Measurements from ENCODE around the gene GPC6. TPM values are rescaled to one million over a fixed set of nuclear protein-coding genes. Genes with fewer than 3 reads are reported as not detected.

The GPC6 gene
- total and polyA plus RNA-seq, 2 donors (not counting 1 experiment from before 2014, with no cell fraction given): not detected

- CTCF ChIA-PET: no interaction called here
- no peak for DNase-seq
- H3K4me1 Mint-ChIP-seq: no peaks in the 10 kb centered on the region
- no peak overlapping the region for H3K4me2 ChIP-seq (replicated peaks; ENCODE audit: low read depth, low read length, poor library complexity, severe bottlenecking)
- no peak for ATAC-seq (ENCODE audit: low read depth)
- no peaks in the 10 kb centered on the region for H3K79me2 ChIP-seq (ENCODE audit: control insufficient read depth, insufficient read depth, low read length)
- H3K4me3 Mint-ChIP-seq: no peak overlapping the region
- H3K9me3 Mint-ChIP-seq (ENCODE audit: insufficient read depth): peaks cover 2% of the 10 kb centered on the region
- no peaks in the 10 kb centered on the region for H3K27me3 Mint-ChIP-seq
- H3K27ac Mint-ChIP-seq: no peak overlapping the region
- H3K9ac ChIP-seq (ENCODE audit: low read length): no peak overlapping the region
- H3K27me3 ChIP-seq (replicated peaks in 1 of 4; ENCODE audit: control extremely low read depth in 1 of 4, control insufficient read depth in 3 of 4, insufficient read depth in 4 of 4, low read length in 3 of 4): no peaks in the 10 kb centered on the region
- TF ChIP-seq EZH2 (IDR thresholded peaks at IDR 0.05; ENCODE audit: borderline replicate concordance, insufficient read depth, low read depth, low read length, poor library complexity, severe bottlenecking): no peak
- no peak for TF ChIP-seq CTCF (IDR thresholded peaks at IDR 0.05)
- no peaks in the 10 kb centered on the region for H4K20me1 ChIP-seq (ENCODE audit: control insufficient read depth, insufficient read depth, low read length, poor library complexity, severe bottlenecking)
- H3K9me3 ChIP-seq (ENCODE audit: control extremely low read depth in 1 of 3, control insufficient read depth in 2 of 3, insufficient read depth in 1 of 3, low read length in 2 of 3): no peaks in the 10 kb centered on the region
- WGBS (ENCODE audit: insufficient coverage): no CpG with 5 or more reads among the region's 1 CpG
- no peaks in the 10 kb centered on the region for H3K4me1 ChIP-seq (ENCODE audit: control insufficient read depth in 2 of 2, insufficient read depth in 2 of 2, low read length in 2 of 2)
- intact Hi-C loops (cut with micrococcal nuclease): no loop called here
- H2AFZ ChIP-seq (ENCODE audit: insufficient read depth, low read depth, low read length, poor library complexity, severe bottlenecking): no peak overlapping the region
- no peak overlapping the region for H3K4me3 ChIP-seq (ENCODE audit: control extremely low read depth in 1 of 5, extremely low read depth in 1 of 5, insufficient read depth in 1 of 5, low read depth in 2 of 5, low read length in 4 of 5)
- POLR2A ChIA-PET: no interaction called here
- H3K36me3 ChIP-seq (replicated peaks in 1 of 2; ENCODE audit: control extremely low read depth in 1 of 2, control insufficient read depth in 1 of 2, extremely low read depth in 1 of 2, insufficient read depth in 2 of 2, low read length in 1 of 2): no peaks in the 10 kb centered on the region
- H3K27ac ChIP-seq (ENCODE audit: low read length in 2 of 2): no peak overlapping the region
Measured at GRCh38 chr13:93925990-93926389, 699.4 kb downstream of the GPC6 start.

GRCh38 chr13:93926425-93926824 is 699.8 kb downstream of the GPC6 start:
- H3K27ac ChIP-seq (ENCODE audit: low read length in 2 of 2): no peak overlapping the region
- intact Hi-C loops (cut with micrococcal nuclease): no loop called here
- no peak overlapping the region for H3K4me2 ChIP-seq (replicated peaks; ENCODE audit: low read depth, low read length, poor library complexity, severe bottlenecking)
- no peak overlapping the region for H3K4me3 Mint-ChIP-seq
- no peak overlapping the region for H3K9ac ChIP-seq (ENCODE audit: low read length)
- no peaks in the 10 kb centered on the region for H3K9me3 ChIP-seq (ENCODE audit: control extremely low read depth in 1 of 3, control insufficient read depth in 2 of 3, insufficient read depth in 1 of 3, low read length in 2 of 3)
- H4K20me1 ChIP-seq (ENCODE audit: control insufficient read depth, insufficient read depth, low read length, poor library complexity, severe bottlenecking): no peaks in the 10 kb centered on the region
- no peaks in the 10 kb centered on the region for H3K36me3 ChIP-seq (replicated peaks in 1 of 2; ENCODE audit: control extremely low read depth in 1 of 2, control insufficient read depth in 1 of 2, extremely low read depth in 1 of 2, insufficient read depth in 2 of 2, low read length in 1 of 2)
- H3K27me3 Mint-ChIP-seq: no peaks in the 10 kb centered on the region
- peaks cover 2% of the 10 kb centered on the region for H3K9me3 Mint-ChIP-seq (ENCODE audit: insufficient read depth)
- H2AFZ ChIP-seq (ENCODE audit: insufficient read depth, low read depth, low read length, poor library complexity, severe bottlenecking): no peak overlapping the region
- H3K4me3 ChIP-seq (ENCODE audit: control extremely low read depth in 1 of 5, extremely low read depth in 1 of 5, insufficient read depth in 1 of 5, low read depth in 2 of 5, low read length in 4 of 5): no peak overlapping the region
- no peaks in the 10 kb centered on the region for H3K27me3 ChIP-seq (replicated peaks in 1 of 4; ENCODE audit: control extremely low read depth in 1 of 4, control insufficient read depth in 3 of 4, insufficient read depth in 4 of 4, low read length in 3 of 4)
- no peaks in the 10 kb centered on the region for H3K4me1 Mint-ChIP-seq
- TF ChIP-seq EZH2 (IDR thresholded peaks at IDR 0.05; ENCODE audit: borderline replicate concordance, insufficient read depth, low read depth, low read length, poor library complexity, severe bottlenecking) (no peak), CTCF (IDR thresholded peaks at IDR 0.05) (no peak)
- DNase-seq: no peak
- no CpG with 5 or more reads among the region's 1 CpG for WGBS (ENCODE audit: insufficient coverage)
- no peak for ATAC-seq (ENCODE audit: low read depth)
- H3K79me2 ChIP-seq (ENCODE audit: control insufficient read depth, insufficient read depth, low read length): no peaks in the 10 kb centered on the region
- POLR2A ChIA-PET: no interaction called here
- no peak overlapping the region for H3K27ac Mint-ChIP-seq
- no peaks in the 10 kb centered on the region for H3K4me1 ChIP-seq (ENCODE audit: control insufficient read depth in 2 of 2, insufficient read depth in 2 of 2, low read length in 2 of 2)
- CTCF ChIA-PET: no interaction called here

Data from B cell (primary cell).